ENCODE results near the gene GALC. TPM values are rescaled to one million over a fixed set of nuclear protein-coding genes. Genes with fewer than 3 reads are reported as not detected.

GALC gene
- total RNA-seq, 2 experiments from 2014 or later = 15.6 to 17.0 TPM

- Mint-ChIP-seq H3K4me3 (no peak overlapping the region), H3K27me3 (ENCODE audit: low read depth) (peaks cover 27% of the 10 kb centered on the region), H3K4me1 (ENCODE audit: low read depth) (no peaks in the 10 kb centered on the region), H3K36me3 (ENCODE audit: low read depth) (no peaks in the 10 kb centered on the region), H3K27ac (no peak overlapping the region), H3K9me3 (ENCODE audit: insufficient read depth) (no peaks in the 10 kb centered on the region)
- POLR2A ChIA-PET = no interaction called here
- CTCF ChIA-PET = no interaction called here
- ATAC-seq (no peak), DNase-seq (no peak)
Measured at GRCh38 chr14:87901652-87902051, 91.3 kb downstream of the GALC start.

GRCh38 chr14:87901236-87901635 lies 91.7 kb downstream of the GALC start:
- H3K27ac Mint-ChIP-seq = no peak overlapping the region
- POLR2A ChIA-PET = no interaction called here
- ATAC-seq = no peak
- H3K27me3 Mint-ChIP-seq (ENCODE audit: low read depth) = peaks cover 27% of the 10 kb centered on the region
- H3K36me3 Mint-ChIP-seq (ENCODE audit: low read depth) = no peaks in the 10 kb centered on the region
- no peak for DNase-seq
- no peaks in the 10 kb centered on the region for H3K9me3 Mint-ChIP-seq (ENCODE audit: insufficient read depth)
- H3K4me1 Mint-ChIP-seq (ENCODE audit: low read depth) = no peaks in the 10 kb centered on the region
- H3K4me3 Mint-ChIP-seq = no peak overlapping the region
- CTCF ChIA-PET = interaction anchor here (1.0 kb wide), 1 partner anchor 267 kb away, joined by 3 read pairs; no protein-coding TSS in a partner anchor

- DNase-seq = no peak
- no peak overlapping the region for H3K27ac Mint-ChIP-seq
- CTCF ChIA-PET = interaction anchor here (1.7 to 5.3 kb wide), 2 partner anchors 94 to 154 kb away, joined by 6 to 20 read pairs; no protein-coding TSS in a partner anchor
- peaks cover 32% of the 10 kb centered on the region for H3K27me3 Mint-ChIP-seq (ENCODE audit: low read depth)
- POLR2A ChIA-PET = no interaction called here
- no peak overlapping the region for H3K4me3 Mint-ChIP-seq
- ATAC-seq = no peak
- no peaks in the 10 kb centered on the region for H3K9me3 Mint-ChIP-seq (ENCODE audit: insufficient read depth)
- H3K4me1 Mint-ChIP-seq (ENCODE audit: low read depth) = no peaks in the 10 kb centered on the region
- H3K36me3 Mint-ChIP-seq (ENCODE audit: low read depth) = no peaks in the 10 kb centered on the region
Measured at GRCh38 chr14:87899228-87899627, 93.8 kb downstream of the GALC start.

GRCh38 chr14:87898301-87898700 lies 94.7 kb downstream of the GALC start:
- Mint-ChIP-seq H3K4me1 (ENCODE audit: low read depth) (no peaks in the 10 kb centered on the region), H3K4me3 (no peak overlapping the region), H3K27me3 (ENCODE audit: low read depth) (peaks cover 28% of the 10 kb centered on the region), H3K36me3 (ENCODE audit: low read depth) (no peaks in the 10 kb centered on the region), H3K27ac (no peak overlapping the region), H3K9me3 (ENCODE audit: insufficient read depth) (no peaks in the 10 kb centered on the region)
- no peak for DNase-seq
- no peak for ATAC-seq
- ChIA-PET POLR2A (no interaction called here), CTCF (interaction anchor here (0.8 to 5.3 kb wide), 4 partner anchors 88 to 482 kb away, joined by 3 to 20 read pairs (median 4); no protein-coding TSS in a partner anchor)

- H3K4me3 Mint-ChIP-seq = no peak overlapping the region
- H3K36me3 Mint-ChIP-seq (ENCODE audit: low read depth) = no peaks in the 10 kb centered on the region
- no peaks in the 10 kb centered on the region for H3K4me1 Mint-ChIP-seq (ENCODE audit: low read depth)
- POLR2A ChIA-PET = no interaction called here
- H3K27me3 Mint-ChIP-seq (ENCODE audit: low read depth) = peaks cover 28% of the 10 kb centered on the region
- CTCF ChIA-PET = interaction anchor here (1.0 to 5.3 kb wide), 4 partner anchors 39 to 292 kb away, joined by 3 to 30 read pairs (median 12); no protein-coding TSS in a partner anchor
- H3K27ac Mint-ChIP-seq = no peak overlapping the region
- DNase-seq (peak; percentile 25), ATAC-seq (no peak)
- no peaks in the 10 kb centered on the region for H3K9me3 Mint-ChIP-seq (ENCODE audit: insufficient read depth)
Measured at GRCh38 chr14:87896393-87897380, 96.3 kb downstream of the GALC start.

- no peak for ATAC-seq
- CTCF ChIA-PET = interaction anchor here (0.8 to 5.3 kb wide), 3 partner anchors 14 to 149 kb away, joined by 3 to 30 read pairs (median 20); no protein-coding TSS in a partner anchor
Measured at GRCh38 chr14:87894920-87895319, 98.1 kb downstream of the GALC start.

GRCh38 chr14:87892763-87893162 lies 100.2 kb downstream of the GALC start:
- no peaks in the 10 kb centered on the region for H3K36me3 Mint-ChIP-seq (ENCODE audit: low read depth)
- ATAC-seq (no peak), DNase-seq (no peak)
- CTCF ChIA-PET = no interaction called here
- H3K4me1 Mint-ChIP-seq (ENCODE audit: low read depth) = no peaks in the 10 kb centered on the region
- peaks cover 16% of the 10 kb centered on the region for H3K27me3 Mint-ChIP-seq (ENCODE audit: low read depth)
- no peak overlapping the region for H3K4me3 Mint-ChIP-seq
- no peaks in the 10 kb centered on the region for H3K9me3 Mint-ChIP-seq (ENCODE audit: insufficient read depth)
- POLR2A ChIA-PET = no interaction called here
- no peak overlapping the region for H3K27ac Mint-ChIP-seq

More at GRCh38 chr14:87894920-87895319, 98.1 kb downstream of the GALC start:
- Mint-ChIP-seq H3K9me3 (ENCODE audit: insufficient read depth) (no peaks in the 10 kb centered on the region), H3K4me1 (ENCODE audit: low read depth) (no peaks in the 10 kb centered on the region), H3K36me3 (ENCODE audit: low read depth) (no peaks in the 10 kb centered on the region), H3K27ac (no peak overlapping the region), H3K27me3 (ENCODE audit: low read depth) (peaks cover 28% of the 10 kb centered on the region), H3K4me3 (no peak overlapping the region)
- DNase-seq = no peak
- POLR2A ChIA-PET = no interaction called here

- Mint-ChIP-seq H3K9me3 (ENCODE audit: insufficient read depth) (no peaks in the 10 kb centered on the region), H3K36me3 (ENCODE audit: low read depth) (no peaks in the 10 kb centered on the region), H3K4me1 (ENCODE audit: low read depth) (no peaks in the 10 kb centered on the region), H3K27me3 (ENCODE audit: low read depth) (peaks cover 3% of the 10 kb centered on the region), H3K4me3 (no peak overlapping the region), H3K27ac (no peak overlapping the region)
- CTCF ChIA-PET = no interaction called here
- POLR2A ChIA-PET = no interaction called here
- ATAC-seq (no peak), DNase-seq (peak; percentile 46)
Measured at GRCh38 chr14:87888136-87888999, 104.6 kb downstream of the GALC start.

- peaks cover 9% of the 10 kb centered on the region for H3K27me3 Mint-ChIP-seq (ENCODE audit: low read depth)
- no peaks in the 10 kb centered on the region for H3K4me1 Mint-ChIP-seq (ENCODE audit: low read depth)
- H3K36me3 Mint-ChIP-seq (ENCODE audit: low read depth) = no peaks in the 10 kb centered on the region
- CTCF ChIA-PET = interaction anchor here (1.6 kb wide), 1 partner anchor 10 kb away, joined by 3 read pairs; no protein-coding TSS in a partner anchor
- H3K27ac Mint-ChIP-seq = no peak overlapping the region
- POLR2A ChIA-PET = no interaction called here
- H3K9me3 Mint-ChIP-seq (ENCODE audit: insufficient read depth) = no peaks in the 10 kb centered on the region
- DNase-seq (no peak), ATAC-seq (no peak)
- no peak overlapping the region for H3K4me3 Mint-ChIP-seq
Measured at GRCh38 chr14:87883750-87884149, 109.2 kb downstream of the GALC start.

Data from activated CD8-positive, alpha-beta T cell treated with anti-CD3 and anti-CD28 coated beads, Interleukin-2, amount 10 ng/mL, durations not matched to agents 7 days and 5 days (primary cell).